Heart left ventricle (tissue), 13 donors: ENCODE results near the gene CDK10.

Source experiments
- CTCF ChIP-seq, 12 donors: fragments of 200-600 bp; sonication (generic) in 4 of 12; IDR thresholded peaks; one replicate each; pipeline versions ENCODE4 v1.5.0 to v1.8.0; 2018 to 2022; ENCODE audit warnings: antibody characterized with exemption in 12 of 12, mild to moderate bottlenecking in 5 of 12
- POLR2A ChIP-seq, 2 donors: fragments of 450-650 bp; IDR thresholded peaks; one replicate each; pipeline ENCODE4 v1.6.1; 2017; ENCODE audit warnings: antibody characterized with exemption in 2 of 2, mild to moderate bottlenecking in 2 of 2, moderate library complexity in 2 of 2
- donor health status: ischemic (EF 13 %, LVEDD 7.1; RV severe dilation, severe dysfunction).
- donor health status: DM: no; HTN: yes; CAD: no.
- donor health status: DM: no; HTN: no; CAD: no.
- donor health status: ischemic (EF 25% LVEDD 6.9; RV normal size, moderate dysfunction).
- donor health status: ischemic (EF 25% LVEDD 5.7; RV mildly dilated, moderate dysfunction).
- donor health status: ischemic (EF 35%, LVEDD 5.7; RV mildly dilated, moderate dysfunction).
- donor health status: nonischemic (EF 11% LVEDD 7.7; RV severe dilation, severe dysfunction).
- donor health status: DM: yes; HTN: yes; CAD: no.
- donor health status: PGD.
- donor health status: ischemic (EF 29% LVEDD 5.4; RV normal size, mild dysfunction).
- donor health status: nonischemic (EF 23%, LVEDD 6.1; RV moderate dilation, normal function).

DNA sequence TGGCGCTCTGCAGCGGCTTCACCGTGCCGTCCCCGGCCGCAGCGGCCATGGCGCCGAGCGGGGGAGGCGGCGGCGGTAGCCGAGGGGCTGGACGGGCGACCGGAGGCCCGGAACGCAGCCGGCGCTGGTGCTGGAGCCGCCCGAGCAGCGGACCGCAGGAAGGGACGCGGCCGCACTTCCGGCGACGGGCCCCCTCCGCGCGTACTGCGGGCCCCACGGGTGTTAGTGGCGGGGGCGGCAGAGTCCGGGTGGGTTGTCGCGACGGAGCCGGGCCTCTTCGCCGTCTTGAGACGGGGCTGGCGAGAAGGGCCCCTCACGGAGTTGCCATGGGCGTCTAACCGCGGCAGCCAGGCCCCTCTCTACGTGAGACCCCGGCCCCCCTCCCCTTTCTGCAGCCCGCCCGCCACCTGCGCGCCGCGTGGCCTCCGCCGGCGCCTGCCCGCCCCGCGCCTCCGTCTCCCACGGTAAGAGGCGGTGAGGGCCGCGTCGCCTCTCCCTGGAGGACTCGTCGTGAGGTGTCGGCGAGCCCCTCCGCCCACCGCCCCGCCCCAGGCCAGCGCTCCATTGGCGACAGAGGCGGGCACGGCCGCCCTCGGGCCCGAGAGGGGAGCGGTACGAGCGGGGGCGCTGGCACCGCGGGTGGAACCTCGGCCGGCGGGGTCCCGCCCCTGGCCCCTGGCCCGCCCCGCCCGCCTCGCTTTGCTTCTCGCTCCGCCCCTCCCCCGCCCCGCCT is 34.5 kb downstream of the CDK10 start, which contains the start of the genes VPS9D1 and ZNF276:
- TF ChIP-seq CTCF (IDR thresholded peaks at IDR 0.05) (no peak), POLR2A (IDR thresholded peaks at IDR 0.05) (peak in 1 of 2 donors; percentile 49)
